GM12878 (cell line): Measurements from ENCODE around the gene RTF1. TPM values are rescaled to one million over a fixed set of nuclear protein-coding genes. Genes with fewer than 3 reads are reported as not detected.
"Not testable (repeated sequence)": the region's sequence is repeated elsewhere in the genome, so short reads cannot be mapped to it uniquely, and the experiment has no call there.

Experiments
- ATAC-seq: fragments of 200-7000 bp; cut with Tn5 transposase; 3 replicates; pipeline ENCODE4 v1.9.1; 2020; ENCODE audit warnings: mild to moderate bottlenecking, moderate library complexity
- BruUV-seq: library from RNA; stranded (reverse); fragments of 400-500 nt; replicated peaks from 2 replicates; lab custom pipeline; 2021; lab: Mats Ljungman, UMichigan
- CTCF ChIA-PET: fragments of 300-600 bp; sonication (Branson Sonifier 250); formaldehyde crosslinking; extraction: SDS; loops from one replicate; lab custom pipeline; 2021; ENCODE audit warnings: inconsistent platforms; lab: Yijun Ruan, JAX
- POLR2A ChIA-PET: fragments of 350-600 bp; formaldehyde crosslinking; extraction: SDS; loops from one replicate; lab custom pipeline; 2021; ENCODE audit warnings: inconsistent platforms; lab: Charles Lee
- RAD21 ChIA-PET: fragments of 300-600 bp; sonication (Branson Sonifier 250); formaldehyde crosslinking; loops from one replicate; lab custom pipeline; 2023; ENCODE audit warnings: antibody characterized with exemption; ENCODE audit not compliant: unreplicated experiment; lab: Charles Lee
- SMC1A ChIA-PET: fragments of 300-600 bp; sonication (Branson Sonifier 250); formaldehyde crosslinking; loops from one replicate; lab custom pipeline; 2023; ENCODE audit not compliant: unreplicated experiment, uncharacterized antibody; lab: Charles Lee
- DNase-seq: peaks from one replicate; pipeline ENCODE4 v3.0.0-alpha.2; 2011; ENCODE audit warnings: low read depth, low spot score
- FAIRE-seq: peaks from 3 replicates; lab custom pipeline; 2011; peaks lifted over from hg19 to GRCh38; lab: Jason Lieb, UNC
- H2AFZ ChIP-seq: 2 replicates; pipeline ENCODE4 v1.6.0; 2011; ENCODE audit warnings: low read depth, low read length, control low read depth; ENCODE audit not compliant: control insufficient read depth
- H3K27ac ChIP-seq: 2 replicates; pipeline ENCODE4 v1.5.1; 2011; ENCODE audit warnings: control low read depth; ENCODE audit not compliant: control insufficient read depth, insufficient read depth
- H3K27me3 ChIP-seq, 2 experiments: replicated peaks in 1 of 2; 2 replicates each; pipeline versions ENCODE4 v1.6.0 to v1.6.1; 2011; ENCODE audit warnings: low read length in 1 of 2; ENCODE audit not compliant: control insufficient read depth in 2 of 2, insufficient read depth in 2 of 2
- H3K36me3 ChIP-seq, 2 experiments: 2 replicates each; pipeline ENCODE4 v1.5.1; 2011; ENCODE audit warnings: low read length in 1 of 2; ENCODE audit not compliant: control insufficient read depth in 2 of 2, insufficient read depth in 2 of 2
- H3K4me1 ChIP-seq: 2 replicates; pipeline ENCODE4 v1.6.1; 2011; ENCODE audit warnings: mild to moderate bottlenecking, low read length, moderate library complexity, mixed read lengths; ENCODE audit not compliant: control insufficient read depth, insufficient read depth
- H3K4me2 ChIP-seq: 2 replicates; pipeline ENCODE4 v1.6.0; 2011; ENCODE audit warnings: control low read depth; ENCODE audit not compliant: control insufficient read depth, insufficient read depth
- H3K4me3 ChIP-seq: fragments of 200-600 bp; sonication (generic); 2 replicates; pipeline ENCODE4 v1.5.1; 2016
- H3K79me2 ChIP-seq: 2 replicates; pipeline ENCODE4 v1.6.0; 2011; ENCODE audit warnings: low read length; ENCODE audit not compliant: control insufficient read depth, insufficient read depth
- H3K9ac ChIP-seq: 2 replicates; pipeline ENCODE4 v1.8.0; 2011; ENCODE audit warnings: low read length, control low read depth, mixed read lengths; ENCODE audit not compliant: control insufficient read depth, insufficient read depth
- H3K9me3 ChIP-seq: replicated peaks from 3 replicates; pipeline ENCODE4 v1.5.1; 2011; ENCODE audit warnings: mild to moderate bottlenecking, low read length; ENCODE audit not compliant: control insufficient read depth, insufficient read depth
- H4K20me1 ChIP-seq: 2 replicates; pipeline ENCODE4 v1.6.0; 2011; ENCODE audit not compliant: control insufficient read depth, insufficient read depth
- CBX5 ChIP-seq: sonication (generic); IDR thresholded peaks from 2 replicates; pipeline ENCODE4 v1.6.1; 2016; ENCODE audit warnings: low read depth, moderate library complexity, mild to moderate bottlenecking, inconsistent platforms
- HDAC6 ChIP-seq: fragments of 200-600 bp; sonication (generic); IDR thresholded peaks from one replicate; pipeline ENCODE4 v1.8.0; 2017; ENCODE audit warnings: antibody characterized with exemption; ENCODE audit not compliant: unreplicated experiment
- NFIC ChIP-seq: IDR thresholded peaks from 2 replicates; pipeline ENCODE4 v1.6.1; 2012; ENCODE audit warnings: low read depth, mild to moderate bottlenecking, inconsistent platforms, low read length, moderate library complexity
- NFXL1 ChIP-seq: fragments of 450-650 bp; IDR thresholded peaks from 2 replicates; pipeline ENCODE4 v1.6.1; 2017; ENCODE audit warnings: antibody characterized with exemption, mild to moderate bottlenecking, borderline replicate concordance
- POLR2A ChIP-seq: IDR thresholded peaks from 2 replicates; pipeline ENCODE4 v1.6.1; 2011; ENCODE audit warnings: low read depth, mild to moderate bottlenecking, low read length
- POLR2AphosphoS2 ChIP-seq: IDR thresholded peaks from 2 replicates; pipeline ENCODE4 v1.6.1; 2011; ENCODE audit warnings: low read depth, mild to moderate bottlenecking, low read length, improper control_type of control experiment, moderate library complexity
- SRF ChIP-seq, 2 experiments: IDR thresholded peaks; 2 replicates each; pipeline ENCODE4 v1.6.1; 2011; ENCODE audit warnings: low read depth in 2 of 2, low read length in 2 of 2, mild to moderate bottlenecking in 1 of 2, moderate library complexity in 1 of 2
- ZZZ3 ChIP-seq: IDR thresholded peaks from 2 replicates; pipeline ENCODE4 v1.6.1; 2011; ENCODE audit warnings: low read depth; ENCODE audit not compliant: control insufficient read depth, insufficient read length
- WGBS: methylation state at CpG from one replicate; pipeline ENCODE4 v1.1.6; 2016; ENCODE audit warnings: low lambda C conversion rate; ENCODE audit not compliant: insufficient replicate concordance, insufficient coverage; ENCODE audit errors: missing lambda C conversion rate; 5-methylcytosine and 5-hydroxymethylcytosine counted together
- in situ Hi-C: fragments of 300-500 bp; cut with MboI; formaldehyde crosslinking; loops from 9 replicates; pipeline ENCODE4 v1.14.3; 2018; ENCODE audit warnings: mixed read lengths
- intact Hi-C: fragments of 100-400 bp; cut with micrococcal nuclease; formaldehyde crosslinking; loops from one replicate; pipeline ENCODE4 v1.14.2; 2022; ENCODE audit not compliant: unreplicated experiment
- polyA plus RNA-seq, 11 experiments: library from polyadenylated mRNA; depleted of rRNA in 4 of 11; unstranded in 6 of 11; stranded (reverse) in 5 of 11; fragments of >200 nt; fragmentation: Nextera tagmentation in 4 of 11; fragmentation: Illumina TruSeq in 1 of 11; extraction: Ambion mirVana in 4 of 11; extraction: Trizol in 1 of 11; gene quantifications; 1 replicate in 1 of 11; 2 replicates in 10 of 11; pipeline versions ENCODE4 v1.2.1 to v1.2.3, GENCODE V29; 2011 to 2016; ENCODE audit warnings: inconsistent platforms in 2 of 11, missing spikeins in 2 of 11, low read depth in 1 of 11
- total RNA-seq, 4 experiments: library from RNA; depleted of rRNA in 3 of 4; stranded (reverse); fragments of >200 nt in 3 of 4; fragmentation: Illumina TruSeq in 1 of 4; extraction: Trizol in 1 of 4; gene quantifications; 2 replicates each; pipeline versions ENCODE4 v1.2.1 to v1.2.3, GENCODE V29; 2013 to 2021
- TF ChIP-seq, protein P1 (sequence below): fragments of 450-650 bp; IDR thresholded peaks from 2 replicates; pipeline ENCODE4 v1.6.1; 2016; ENCODE audit warnings: mild to moderate bottlenecking
- TF ChIP-seq, protein P2 (sequence below): fragments of 450-650 bp; IDR thresholded peaks from 2 replicates; pipeline ENCODE4 v1.6.1; 2017; ENCODE audit warnings: mild to moderate bottlenecking, moderate library complexity

RTF1 gene
- total and polyA plus RNA-seq, 10 of the 15 experiments (the other 5 are each of a cell fraction or from before 2014, with no cell fraction given): 7.2 to 67.9 (median 32.3) TPM

DNA sequence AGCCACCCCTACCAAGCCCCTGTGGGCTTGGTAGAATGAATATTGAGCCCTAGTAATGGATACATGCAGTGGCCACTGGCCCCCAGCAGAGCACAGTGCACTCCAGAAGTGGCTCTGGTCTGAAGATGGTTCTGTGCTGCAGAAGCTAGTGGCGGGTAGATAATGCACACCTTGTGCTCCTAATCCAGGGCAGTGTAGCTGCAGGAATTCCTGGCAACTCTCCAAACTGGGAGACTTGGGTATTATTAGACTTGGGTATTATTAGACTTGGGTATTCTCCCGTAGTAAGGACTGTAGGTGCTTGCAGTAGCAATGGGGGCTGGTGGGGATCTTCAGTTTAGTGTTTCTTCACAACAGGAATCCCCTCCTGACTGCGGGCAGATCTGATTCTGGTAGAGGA, 49.5 kb upstream of the RTF1 start (continued):
- TF ChIP-seq NFXL1: no peak

DNA sequence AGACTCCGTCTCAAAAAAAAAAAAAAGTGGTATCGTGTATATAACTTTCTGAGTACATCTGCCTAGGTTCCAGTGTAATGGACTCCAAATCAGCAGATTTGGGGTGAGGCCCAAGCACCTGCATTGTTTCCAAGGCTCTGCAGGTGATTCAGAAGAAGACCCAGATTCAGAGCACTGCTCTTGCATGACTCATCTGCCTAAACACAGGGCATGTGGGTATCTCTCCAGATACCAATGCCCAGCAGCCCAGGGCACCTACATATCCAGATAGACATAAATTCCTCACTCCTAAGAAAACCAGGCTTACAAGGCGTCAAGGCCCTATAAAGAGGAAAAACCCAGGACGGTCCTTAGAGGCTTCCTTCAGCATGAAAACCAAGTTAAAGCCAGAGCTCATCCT, 38.9 kb upstream of the RTF1 start:
- H3K27ac ChIP-seq: no peak overlapping the region

DNA sequence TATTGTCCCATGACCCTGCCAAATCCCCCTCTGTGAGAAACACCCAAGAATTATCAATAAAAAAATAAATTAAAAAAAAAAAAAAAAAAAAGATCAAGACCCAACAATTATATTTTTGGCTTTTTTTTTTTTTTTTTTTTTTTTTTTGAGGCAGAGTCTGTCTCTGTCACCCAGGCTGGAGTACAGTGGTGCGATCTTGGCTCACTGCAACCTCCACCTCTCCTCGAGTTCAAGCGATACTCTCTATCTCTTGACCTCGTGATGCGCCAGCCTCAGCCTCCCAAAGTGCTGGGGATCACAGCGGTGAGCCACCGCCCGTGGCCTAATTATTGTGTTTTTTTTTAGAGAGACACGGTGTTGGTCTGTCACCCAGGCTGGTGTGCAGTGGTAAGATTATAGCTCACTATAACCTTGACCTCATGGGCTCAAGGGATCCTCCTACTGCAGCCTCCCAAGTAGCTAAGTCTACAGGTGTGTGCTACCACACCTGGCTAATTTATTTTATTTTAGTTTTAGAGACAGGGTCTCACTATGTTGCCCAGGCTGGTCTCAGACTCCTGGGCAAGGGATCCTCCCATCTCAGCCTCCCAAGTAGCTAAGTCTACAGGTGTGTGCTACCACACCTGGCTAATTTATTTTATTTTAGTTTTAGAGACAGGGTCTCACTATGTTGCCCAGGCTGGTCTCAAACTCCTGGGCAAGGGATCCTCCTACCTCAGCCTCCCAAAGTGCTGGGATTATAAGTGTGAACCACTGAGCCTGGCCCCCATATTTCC, 32.7 kb upstream of the RTF1 start:
- H3K9ac ChIP-seq, intact Hi-C loops, ATAC-seq, in situ Hi-C loops, SMC1A ChIA-PET, RAD21 ChIA-PET, H3K4me2 ChIP-seq, H3K9me3 ChIP-seq, FAIRE-seq, DNase-seq, H4K20me1 ChIP-seq, H3K27ac ChIP-seq, H3K27me3 ChIP-seq, H3K4me3 ChIP-seq, BruUV-seq, POLR2A ChIA-PET, H3K79me2 ChIP-seq, H2AFZ ChIP-seq, H3K4me1 ChIP-seq, CTCF ChIA-PET, H3K36me3 ChIP-seq: not testable (repeated sequence)
- WGBS: 96% methylated on average over 9 of the region's 9 CpGs

More for the DNA sequence above, 38.9 kb upstream of the RTF1 start:
- ChIA-PET CTCF (no interaction called here), POLR2A (no interaction called here), SMC1A (no interaction called here), RAD21 (no interaction called here)
- Histone ChIP-seq H3K9me3 (no peaks in the 10 kb centered on the region), H3K27me3 (no peaks in the 10 kb centered on the region), H4K20me1 (no peaks in the 10 kb centered on the region), H3K36me3 (peaks cover 11 to 19% of the 10 kb centered on the region in 2 experiments), H3K4me3 (no peak overlapping the region), H3K4me1 (no peaks in the 10 kb centered on the region), H3K4me2 (no peak overlapping the region), H2AFZ (no peak overlapping the region), H3K79me2 (no peaks in the 10 kb centered on the region), H3K9ac (no peak overlapping the region)
- 97% methylated on average over 4 of the region's 4 CpGs for WGBS
- BruUV-seq: no TSS peak
- no peak for DNase-seq
- intact Hi-C loops (no loop called here), in situ Hi-C loops (no loop called here)
- ATAC-seq: no peak
- FAIRE-seq: no peak
- TF ChIP-seq SRF (IDR thresholded peaks at IDR 0.05; ENCODE audit: low read depth in 2 of 2, low read length in 2 of 2): no peak
- no peak for TF ChIP-seq HDAC6
- TF ChIP-seq, protein P1, sequence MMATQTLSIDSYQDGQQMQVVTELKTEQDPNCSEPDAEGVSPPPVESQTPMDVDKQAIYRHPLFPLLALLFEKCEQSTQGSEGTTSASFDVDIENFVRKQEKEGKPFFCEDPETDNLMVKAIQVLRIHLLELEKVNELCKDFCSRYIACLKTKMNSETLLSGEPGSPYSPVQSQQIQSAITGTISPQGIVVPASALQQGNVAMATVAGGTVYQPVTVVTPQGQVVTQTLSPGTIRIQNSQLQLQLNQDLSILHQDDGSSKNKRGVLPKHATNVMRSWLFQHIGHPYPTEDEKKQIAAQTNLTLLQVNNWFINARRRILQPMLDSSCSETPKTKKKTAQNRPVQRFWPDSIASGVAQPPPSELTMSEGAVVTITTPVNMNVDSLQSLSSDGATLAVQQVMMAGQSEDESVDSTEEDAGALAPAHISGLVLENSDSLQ: no peak
- no peak for TF ChIP-seq POLR2A
- no peak for TF ChIP-seq NFIC
- no peak for TF ChIP-seq CBX5
- TF ChIP-seq POLR2AphosphoS2: no peak
- TF ChIP-seq, protein P2, sequence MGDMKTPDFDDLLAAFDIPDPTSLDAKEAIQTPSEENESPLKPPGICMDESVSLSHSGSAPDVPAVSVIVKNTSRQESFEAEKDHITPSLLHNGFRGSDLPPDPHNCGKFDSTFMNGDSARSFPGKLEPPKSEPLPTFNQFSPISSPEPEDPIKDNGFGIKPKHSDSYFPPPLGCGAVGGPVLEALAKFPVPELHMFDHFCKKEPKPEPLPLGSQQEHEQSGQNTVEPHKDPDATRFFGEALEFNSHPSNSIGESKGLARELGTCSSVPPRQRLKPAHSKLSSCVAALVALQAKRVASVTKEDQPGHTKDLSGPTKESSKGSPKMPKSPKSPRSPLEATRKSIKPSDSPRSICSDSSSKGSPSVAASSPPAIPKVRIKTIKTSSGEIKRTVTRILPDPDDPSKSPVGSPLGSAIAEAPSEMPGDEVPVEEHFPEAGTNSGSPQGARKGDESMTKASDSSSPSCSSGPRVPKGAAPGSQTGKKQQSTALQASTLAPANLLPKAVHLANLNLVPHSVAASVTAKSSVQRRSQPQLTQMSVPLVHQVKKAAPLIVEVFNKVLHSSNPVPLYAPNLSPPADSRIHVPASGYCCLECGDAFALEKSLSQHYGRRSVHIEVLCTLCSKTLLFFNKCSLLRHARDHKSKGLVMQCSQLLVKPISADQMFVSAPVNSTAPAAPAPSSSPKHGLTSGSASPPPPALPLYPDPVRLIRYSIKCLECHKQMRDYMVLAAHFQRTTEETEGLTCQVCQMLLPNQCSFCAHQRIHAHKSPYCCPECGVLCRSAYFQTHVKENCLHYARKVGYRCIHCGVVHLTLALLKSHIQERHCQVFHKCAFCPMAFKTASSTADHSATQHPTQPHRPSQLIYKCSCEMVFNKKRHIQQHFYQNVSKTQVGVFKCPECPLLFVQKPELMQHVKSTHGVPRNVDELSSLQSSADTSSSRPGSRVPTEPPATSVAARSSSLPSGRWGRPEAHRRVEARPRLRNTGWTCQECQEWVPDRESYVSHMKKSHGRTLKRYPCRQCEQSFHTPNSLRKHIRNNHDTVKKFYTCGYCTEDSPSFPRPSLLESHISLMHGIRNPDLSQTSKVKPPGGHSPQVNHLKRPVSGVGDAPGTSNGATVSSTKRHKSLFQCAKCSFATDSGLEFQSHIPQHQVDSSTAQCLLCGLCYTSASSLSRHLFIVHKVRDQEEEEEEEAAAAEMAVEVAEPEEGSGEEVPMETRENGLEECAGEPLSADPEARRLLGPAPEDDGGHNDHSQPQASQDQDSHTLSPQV: no peak
- no peak for TF ChIP-seq ZZZ3
